Activated CD8-positive, alpha-beta memory T cell treated with anti-CD3 and anti-CD28 coated beads, Interleukin-2, amount 50 U/mL, for 24 hours (primary cell): Measurements from ENCODE around the gene BACE1-AS.
"Not testable (repeated sequence)": the region's sequence is repeated elsewhere in the genome, so short reads cannot be mapped to it uniquely, and the experiment has no call there.

Experiments
- DNase-seq: peaks from one replicate; pipeline ENCODE4 v3.0.0-alpha.2; 2020; ENCODE audit errors: extremely low read depth

BACE1-AS gene

DNA sequence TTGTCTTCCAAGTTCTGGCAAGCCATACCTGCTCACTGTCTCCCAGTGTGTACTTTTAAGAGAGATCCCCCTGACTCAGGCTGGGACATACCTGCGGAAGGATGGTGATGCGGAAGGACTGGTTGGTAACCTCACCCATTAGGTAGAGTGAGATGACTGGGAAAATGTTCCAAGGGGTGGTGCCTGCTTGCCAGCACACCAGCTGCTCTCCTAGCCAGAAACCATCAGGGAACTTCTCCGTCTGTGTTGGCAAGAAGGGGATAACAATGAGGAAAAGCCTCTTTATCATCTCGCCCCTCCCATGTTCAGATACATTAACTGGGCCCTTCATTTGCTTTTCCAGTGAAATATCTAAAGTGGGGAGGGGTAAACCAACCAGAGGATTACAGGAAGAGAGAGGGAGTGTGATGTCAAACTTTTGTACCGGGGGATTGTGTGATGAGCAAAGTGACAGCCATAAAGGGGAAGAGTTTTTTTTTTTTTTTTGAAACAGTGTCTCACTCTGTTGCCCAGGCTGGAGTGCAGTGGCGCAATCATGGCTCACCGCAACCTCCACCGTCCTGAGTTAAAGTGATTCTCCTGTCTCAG, at the start of gene BACE1-AS:
TSS of gene BACE1-AS (plus strand) at position 538 of the 588 bp plus-strand sequence.
- DNase-seq: no peak

DNA sequence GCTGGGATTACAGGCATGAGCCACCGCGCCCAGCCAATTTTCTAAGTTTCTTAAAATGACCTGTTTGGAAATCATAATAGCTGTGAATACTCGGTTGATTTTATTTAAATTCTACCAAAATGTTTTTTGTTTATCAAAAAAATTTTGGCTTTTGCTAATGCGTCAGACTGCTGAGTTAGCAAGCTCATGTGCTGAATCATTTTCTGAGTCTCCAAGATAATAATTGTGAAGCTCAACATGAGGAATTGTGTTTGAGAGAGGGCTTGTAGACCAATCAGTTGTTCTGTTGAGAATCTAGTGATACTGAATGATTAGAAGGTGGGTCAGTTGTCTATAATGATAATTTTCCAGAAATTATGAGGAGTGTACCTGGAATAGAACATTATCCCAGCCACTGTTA, 42.8 kb upstream of the BACE1-AS start:
- DNase-seq: no peak

DNA sequence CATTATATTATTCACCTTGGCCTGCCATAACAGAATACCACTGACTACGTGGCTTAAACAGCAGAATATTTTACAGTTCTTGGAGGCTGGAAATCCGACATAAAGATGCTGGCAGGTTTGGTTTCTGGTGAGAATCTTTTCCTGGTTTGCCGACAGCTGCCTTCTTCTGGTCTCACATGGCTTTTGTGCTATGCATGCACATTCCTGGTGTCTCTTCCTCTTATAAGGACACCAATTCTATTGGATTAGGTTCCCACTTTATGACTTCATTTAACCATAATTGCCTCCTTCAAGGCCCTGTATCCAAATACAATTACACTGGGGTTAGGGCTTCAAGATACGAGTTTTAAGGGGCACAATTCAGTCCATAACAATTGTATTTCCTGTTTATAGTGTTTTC, 41.6 kb upstream of the BACE1-AS start:
- DNase-seq: no peak

DNA sequence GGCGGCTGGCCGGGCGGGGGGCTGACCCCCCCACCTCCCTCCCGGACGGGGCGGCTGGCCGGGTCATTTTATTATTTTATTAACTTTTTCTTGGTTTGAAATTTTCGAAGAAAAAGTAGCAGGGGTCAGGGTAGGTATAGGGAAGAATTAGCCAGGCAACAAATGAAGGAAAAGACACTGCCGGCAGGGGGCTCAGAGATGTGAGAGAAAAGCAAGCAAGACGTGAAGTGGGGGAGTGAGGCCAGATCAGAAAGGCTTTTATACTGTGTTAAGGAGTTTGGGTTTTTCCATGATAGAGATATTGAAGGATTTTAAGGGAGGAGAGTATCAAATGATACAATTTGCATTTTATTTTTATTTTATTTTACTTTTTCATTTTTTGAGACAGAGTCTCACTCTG, 39.6 kb upstream of the BACE1-AS start:
- DNase-seq: no peak

DNA sequence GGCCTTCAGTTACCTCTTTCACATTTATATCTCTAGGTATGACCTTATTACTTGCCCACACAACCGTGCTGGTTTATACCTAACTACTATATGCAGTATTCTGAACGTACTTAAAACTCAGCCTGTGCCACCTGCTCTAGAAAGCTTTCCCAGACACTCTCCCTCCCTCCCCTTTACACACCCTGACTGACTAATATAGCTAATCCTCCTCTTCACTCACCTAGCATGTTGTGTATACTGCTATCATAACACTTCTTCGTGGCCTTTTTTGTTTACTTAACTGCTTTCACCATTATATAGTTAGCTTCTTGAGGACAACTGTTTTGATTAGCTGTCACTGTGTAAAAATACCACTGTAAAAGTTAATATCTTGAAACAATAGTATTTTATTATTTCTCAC, 35.2 kb upstream of the BACE1-AS start:
- no peak for DNase-seq

DNA sequence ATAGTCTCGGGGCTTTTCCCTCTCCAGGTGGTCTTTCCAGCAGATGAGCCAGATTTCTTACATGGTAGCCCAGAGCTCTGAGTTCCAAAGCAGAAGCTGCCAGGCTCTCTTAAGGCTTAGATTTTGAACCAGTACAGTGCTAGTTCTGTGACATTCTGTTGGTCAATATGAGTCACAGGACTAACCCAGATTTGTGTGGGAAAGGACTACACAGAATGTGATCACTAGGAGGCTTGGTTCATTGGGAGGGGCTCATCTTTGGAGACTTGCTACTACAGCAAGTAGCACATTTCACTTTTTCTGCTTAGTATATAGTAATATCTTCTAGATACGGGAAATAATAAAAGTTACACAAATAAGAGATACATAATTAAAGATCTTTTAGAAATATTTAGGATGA, 34.6 kb upstream of the BACE1-AS start:
- DNase-seq: no peak

DNA sequence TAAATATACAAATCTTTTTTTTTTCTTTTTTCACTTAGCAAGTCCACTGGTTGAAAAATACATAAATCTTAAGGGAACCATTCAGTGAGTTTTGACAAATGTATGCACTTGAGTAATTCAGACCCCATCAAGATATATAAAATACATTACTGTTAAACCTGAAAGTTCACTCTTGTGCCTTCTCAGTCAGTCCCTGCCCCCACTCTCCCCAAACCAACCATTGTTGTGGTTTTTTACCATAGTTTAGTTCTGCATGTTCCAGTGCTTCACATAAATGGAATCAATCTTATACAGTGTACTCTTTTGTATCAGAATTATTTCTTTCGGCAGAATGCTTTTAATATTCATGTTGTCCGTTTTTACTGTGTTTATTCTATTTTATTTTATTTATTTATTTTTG, 32.6 kb upstream of the BACE1-AS start:
- no peak for DNase-seq

DNA sequence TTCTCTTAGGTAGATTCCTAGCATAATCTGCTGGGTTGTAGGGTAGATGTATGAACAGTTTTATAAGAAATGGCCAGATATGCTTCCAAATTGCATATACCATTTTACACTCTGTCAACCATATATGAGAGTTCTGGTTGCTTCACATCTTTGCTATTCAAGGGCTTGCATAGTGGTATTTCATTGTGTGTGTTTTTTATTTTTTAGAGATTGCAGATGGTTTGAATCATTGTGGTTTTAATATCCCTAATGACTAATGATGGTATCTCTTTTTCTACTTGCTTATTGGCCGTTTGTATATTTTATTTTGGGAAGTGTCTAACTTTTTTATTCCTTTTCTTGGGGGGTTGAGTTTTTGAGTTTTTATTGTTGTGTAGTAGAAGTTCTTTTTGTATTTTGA, 31.7 kb upstream of the BACE1-AS start:
- no peak for DNase-seq

DNA sequence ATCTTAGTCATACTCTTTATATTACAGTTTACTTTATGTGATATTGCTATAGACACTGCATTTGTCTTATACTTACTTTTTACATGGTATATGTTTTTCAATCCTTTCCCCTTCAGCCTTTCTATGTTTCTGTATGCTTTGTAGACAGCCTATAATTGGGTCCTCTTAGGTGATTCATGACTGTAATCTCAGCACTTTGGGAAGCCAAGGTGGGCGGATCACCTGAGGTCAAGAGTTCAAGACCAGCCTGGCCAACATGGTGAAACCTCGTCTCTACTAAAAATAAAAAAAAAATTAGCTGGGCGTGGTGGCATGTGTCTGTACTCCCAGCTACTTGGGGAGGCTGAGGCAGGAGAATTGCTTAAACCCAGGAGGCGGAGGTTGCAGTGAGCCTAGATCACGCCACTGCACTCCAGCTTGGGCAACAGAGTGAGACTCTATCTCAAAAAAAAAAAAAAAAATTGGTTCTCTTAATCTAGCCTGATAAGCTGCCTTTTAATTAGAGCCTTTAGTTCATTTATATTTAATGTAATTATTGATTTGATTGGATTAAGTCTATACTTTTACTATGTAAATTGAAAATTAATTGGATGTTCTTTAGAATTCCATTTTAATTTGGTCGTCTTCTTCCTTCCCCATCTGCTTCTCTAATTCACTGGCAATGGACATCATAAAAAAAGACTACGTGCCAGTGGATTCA, 26.4 kb upstream of the BACE1-AS start:
- DNase-seq: not testable (repeated sequence)

DNA sequence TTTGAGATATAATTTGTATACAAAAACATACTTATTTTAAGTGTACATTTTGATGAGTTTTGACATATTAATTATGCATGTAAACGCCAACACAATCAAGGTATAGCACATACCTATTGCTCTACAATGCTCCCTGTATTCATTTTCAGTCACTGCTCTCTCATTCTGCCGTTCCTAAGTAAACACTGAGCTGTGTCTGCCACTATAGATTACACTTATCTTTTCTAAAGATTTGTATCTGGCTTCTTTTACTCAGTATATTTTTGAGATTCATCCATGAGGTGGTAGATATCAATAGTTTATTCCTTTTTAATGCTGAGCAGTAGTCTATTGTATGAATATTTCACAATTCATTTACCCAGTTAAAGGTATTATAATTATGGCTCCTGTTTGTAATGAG, 25.4 kb upstream of the BACE1-AS start:
- no peak for DNase-seq

DNA sequence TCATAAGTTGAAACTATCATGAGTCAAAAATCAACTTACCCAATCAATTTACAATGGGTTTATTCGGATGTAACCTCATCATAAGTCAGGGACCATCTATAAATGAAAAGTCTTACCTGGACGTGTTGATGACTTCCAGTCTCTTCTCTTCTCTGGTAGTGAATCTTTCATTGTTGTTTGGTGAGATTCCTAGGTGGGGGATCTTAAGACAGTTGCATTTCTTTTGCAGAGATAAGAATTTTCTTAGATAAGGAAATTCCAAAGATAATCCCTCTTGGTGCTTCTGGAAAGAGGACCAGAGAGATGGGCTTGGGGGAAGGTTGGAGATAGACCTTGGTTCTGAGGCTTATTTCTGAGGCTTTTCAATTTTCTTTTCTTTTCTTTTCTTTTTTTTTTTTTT, 21.3 kb upstream of the BACE1-AS start:
- no peak for DNase-seq

DNA sequence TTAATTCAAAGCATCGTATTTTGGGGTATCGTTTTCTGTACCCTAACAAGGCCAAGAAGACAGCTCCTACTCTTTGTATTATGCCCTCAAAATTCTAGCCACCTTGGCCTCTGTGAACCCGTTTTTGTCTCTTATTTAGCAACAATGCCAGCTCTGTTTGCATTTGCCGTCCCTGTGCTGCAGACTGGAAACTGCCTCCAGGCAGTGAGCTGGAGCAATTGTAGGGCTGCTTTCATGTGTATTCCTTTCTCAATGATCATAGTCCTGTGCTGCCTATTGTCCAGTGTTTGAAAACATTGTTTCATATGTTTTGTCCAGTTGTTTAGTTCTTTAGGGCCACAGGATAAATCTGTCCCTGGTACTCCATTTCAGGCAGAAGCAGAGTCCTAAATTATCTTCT, 19.9 kb upstream of the BACE1-AS start:
- DNase-seq: no peak

DNA sequence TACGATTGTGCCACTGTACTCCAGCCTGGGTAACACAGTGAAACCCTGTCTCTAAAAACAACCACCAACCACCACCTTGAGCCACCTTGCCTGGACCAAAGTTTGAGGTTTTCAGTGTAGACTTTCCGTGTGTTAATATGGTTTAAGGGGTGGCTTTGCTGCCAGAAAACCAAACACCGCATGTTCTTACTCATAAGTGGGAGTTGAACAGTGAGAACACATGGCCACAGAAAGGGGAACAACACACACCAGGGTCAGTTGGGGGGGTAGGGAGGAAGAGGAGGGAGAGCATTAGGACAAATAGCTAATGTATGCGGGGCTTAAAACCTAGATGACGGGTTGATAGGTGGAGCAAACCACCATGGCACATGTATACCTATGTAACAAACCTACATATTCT, 19.0 kb upstream of the BACE1-AS start:
- DNase-seq: not testable (repeated sequence)

DNA sequence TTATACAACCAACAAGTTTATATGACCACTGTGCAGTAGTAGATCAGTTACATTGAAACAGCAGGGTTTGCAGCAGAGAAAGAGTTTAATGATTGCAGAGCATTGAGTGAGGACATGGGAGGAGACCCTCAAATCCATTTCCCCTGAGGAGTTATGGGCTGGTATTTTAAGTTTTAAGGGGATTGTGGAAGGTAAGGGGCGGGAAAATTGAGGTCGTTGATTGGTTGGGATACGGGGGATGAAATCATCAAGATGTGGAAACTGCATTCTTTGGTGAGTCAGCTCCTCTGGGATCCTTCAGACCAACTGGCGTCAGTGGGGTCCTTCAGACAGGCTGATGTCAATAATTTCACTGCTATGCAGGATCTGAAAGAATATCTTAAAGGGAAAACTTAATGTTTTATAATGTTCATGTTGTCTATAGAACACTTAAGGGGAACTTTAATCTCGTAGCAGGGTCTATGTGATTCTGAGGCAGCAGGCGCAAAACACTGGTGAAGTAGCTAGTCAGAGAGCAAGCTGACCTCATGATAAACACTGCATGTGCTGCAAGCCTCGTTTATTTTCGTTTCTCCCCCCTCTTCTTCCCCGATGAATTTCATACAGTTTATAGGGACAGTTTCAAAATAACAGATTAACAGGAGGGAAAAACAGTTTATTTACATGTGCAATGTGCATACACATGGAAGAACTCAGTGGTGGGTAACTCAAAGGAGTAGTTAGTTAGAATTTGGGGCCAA, 17.4 kb upstream of the BACE1-AS start:
- no peak for DNase-seq

DNA sequence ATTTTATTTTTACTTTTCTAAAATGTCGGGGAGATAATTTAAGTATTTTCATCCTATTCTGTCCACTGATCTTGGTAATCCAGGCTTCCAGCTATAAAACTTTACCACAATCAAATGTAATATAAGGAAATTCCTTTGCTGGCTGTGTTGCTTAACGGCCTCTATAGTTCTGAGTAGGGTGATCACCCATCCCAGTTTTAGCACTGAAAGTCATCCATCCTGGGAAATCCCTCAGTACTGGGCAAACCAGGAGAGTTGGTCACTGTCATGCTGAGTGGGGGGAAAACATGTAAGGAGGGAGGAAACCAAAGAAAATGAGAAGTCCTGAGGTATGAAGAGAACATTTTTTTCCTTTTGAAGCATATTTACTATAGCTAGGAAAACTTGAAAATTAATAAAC, 12.8 kb upstream of the BACE1-AS start:
- DNase-seq: no peak

DNA sequence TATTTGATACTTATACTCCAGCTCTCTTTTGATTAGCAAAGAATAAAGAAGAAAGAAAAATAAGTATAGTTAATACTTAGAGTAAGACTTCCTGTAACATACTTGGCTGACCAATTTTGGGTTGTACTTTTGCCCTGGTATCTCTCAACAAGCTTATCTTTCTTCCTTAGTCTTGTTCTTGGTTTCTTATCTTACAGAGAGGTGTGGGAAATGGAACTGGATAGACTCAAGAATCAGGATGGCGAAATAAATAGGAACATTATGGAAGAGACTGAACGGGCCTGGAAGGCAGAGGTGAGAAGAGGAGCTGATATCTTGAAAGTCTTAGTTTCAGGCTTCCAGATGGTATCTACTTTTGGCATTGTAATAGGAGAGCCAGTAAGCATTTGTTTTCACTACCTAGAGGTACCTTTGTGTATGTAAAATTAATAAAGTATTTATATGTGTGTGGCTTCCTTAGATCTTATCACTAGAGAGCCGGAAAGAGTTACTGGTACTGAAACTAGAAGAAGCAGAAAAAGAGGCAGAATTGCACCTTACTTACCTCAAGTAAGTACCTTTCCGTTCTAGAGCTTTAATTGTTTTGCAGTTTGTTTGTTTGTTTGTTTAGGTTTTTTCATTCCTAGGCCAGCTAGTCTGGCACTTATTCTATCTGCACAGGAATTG, 11.3 kb upstream of the BACE1-AS start:
- no peak for DNase-seq

DNA sequence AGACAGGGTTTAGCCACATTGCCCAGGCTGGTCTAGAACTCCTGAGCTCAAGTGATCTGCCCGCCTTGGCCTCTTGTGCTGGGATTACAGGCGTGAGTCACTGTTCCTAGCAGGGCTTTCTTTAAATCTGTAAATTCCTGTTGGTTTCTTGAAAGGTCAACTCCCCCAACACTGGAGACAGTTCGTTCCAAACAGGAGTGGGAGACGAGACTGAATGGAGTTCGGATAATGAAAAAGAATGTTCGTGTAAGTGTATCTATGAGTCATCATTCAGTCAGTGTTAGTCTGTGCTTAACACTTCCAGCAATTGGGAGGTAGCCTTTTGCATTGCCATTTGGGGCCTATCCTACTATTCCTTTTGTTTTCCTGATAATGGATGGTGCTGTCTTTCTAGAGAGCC, 10.0 kb upstream of the BACE1-AS start:
- DNase-seq: no peak

DNA sequence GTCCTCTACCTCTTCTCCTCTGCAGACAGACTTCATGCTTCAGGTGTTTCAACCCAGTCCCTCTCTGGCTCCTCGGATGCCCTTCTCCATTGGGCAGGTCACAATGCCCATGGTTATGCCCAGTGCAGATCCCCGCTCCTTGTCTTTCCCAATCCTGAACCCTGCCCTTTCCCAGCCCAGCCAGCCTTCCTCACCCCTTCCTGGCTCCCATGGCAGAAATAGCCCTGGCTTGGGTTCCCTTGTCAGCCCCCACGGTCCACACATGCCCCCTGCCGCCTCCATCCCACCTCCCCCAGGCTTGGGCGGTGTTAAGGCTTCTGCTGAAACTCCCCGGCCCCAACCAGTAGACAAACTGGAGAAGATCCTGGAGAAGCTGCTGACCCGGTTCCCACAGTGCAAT, 9.3 kb upstream of the BACE1-AS start:
- no peak for DNase-seq

DNA sequence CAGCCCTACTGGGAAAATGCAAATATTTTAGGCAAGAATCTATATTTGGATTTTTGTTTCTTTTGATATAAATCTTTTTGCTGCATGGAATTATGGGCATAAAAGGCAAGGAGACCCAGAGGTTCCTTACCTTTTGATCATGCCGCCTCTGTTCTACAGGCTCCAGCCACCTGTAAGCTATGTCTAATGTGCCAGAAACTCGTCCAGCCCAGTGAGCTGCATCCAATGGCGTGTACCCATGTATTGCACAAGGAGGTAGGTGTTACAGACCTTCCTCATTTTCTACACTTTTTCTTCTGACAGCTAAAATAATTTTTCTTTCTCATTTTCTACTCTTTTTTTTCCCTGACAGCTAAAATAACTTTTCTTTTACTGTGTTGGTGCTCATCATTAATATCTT, 8.2 kb upstream of the BACE1-AS start:
- no peak for DNase-seq

DNA sequence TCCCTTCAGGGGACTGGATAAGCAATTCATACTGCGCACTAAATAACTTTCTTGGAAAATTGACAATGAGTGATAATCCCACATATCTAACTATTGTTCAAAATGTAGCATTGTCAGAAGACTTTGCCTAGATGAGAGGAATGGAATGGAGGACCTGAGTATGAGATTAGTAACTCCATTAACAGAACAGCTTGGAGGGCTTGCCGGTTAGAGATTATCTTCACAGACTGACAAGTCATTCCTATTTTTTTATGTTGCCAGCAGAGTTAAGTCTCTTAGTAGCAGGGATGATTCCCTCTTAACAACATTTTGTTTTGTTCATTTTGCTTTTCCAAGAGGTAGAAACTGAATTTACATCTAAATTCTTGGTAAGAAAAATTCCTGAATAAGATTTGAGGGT, 7.1 kb upstream of the BACE1-AS start:
- DNase-seq: no peak

DNA sequence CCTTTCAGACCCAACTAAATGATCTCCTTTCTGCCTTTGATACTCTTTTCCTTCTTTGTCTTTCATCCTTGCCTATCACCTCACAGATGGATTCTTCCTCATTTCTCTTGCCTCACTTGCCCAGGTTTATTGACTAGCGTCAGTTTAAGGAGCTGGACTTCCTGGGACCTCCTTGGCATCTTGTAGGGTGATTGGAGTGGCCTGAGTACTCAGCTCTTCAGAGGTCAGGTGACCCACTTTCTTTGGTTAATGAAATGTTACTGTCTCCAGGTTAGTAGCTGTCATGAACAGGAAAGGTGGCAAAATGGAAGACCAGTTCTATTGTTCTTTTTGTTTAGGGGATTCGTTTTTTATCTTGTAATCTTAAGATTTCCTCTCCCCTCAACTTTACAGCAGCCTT, 4.6 kb upstream of the BACE1-AS start:
- no peak for DNase-seq

DNA sequence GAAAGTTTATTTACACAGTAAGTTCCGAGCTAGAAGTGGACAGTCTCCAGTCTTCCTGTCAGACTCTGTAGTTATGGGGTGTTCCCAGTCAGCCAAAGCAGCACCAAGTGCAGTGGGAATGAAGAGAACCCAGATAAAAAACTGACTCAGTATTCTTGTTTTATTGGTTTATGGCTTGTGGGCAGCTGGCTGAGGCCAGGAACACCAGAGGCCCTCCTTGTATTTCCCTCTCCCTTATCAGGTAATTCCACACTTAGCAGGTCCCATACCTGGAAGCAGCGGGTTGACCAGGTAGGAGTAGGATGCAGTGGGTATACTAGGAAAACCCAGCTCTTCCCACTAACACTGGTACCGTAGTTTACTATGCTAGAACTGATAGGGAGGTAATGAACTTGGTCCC, 3.5 kb upstream of the BACE1-AS start:
- no peak for DNase-seq

DNA sequence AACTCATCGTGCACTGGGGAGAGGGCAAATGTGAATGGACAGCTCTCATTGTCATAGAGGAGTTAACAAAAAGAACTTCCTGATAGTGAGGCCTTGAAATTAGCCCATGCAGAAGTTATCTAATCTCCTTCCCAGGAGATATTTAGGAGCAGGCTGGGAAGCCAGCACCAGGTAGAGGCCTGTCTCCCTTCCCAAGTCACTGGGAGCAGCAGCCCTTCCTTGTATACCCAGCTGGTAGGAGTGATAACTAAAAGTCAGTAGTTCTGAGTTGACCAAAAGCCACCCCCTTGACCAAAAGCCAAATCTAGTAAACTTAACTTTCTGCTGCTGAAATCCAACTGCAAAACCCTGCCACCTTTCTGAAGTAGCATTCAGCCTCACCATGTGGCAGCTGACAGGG, 1.4 kb upstream of the BACE1-AS start:
- no peak for DNase-seq
